Thyroid gland (tissue), 4 donors: ENCODE results near the gene HCN3. TPM values are rescaled to one million over a fixed set of nuclear protein-coding genes. Genes with fewer than 3 reads are reported as not detected.
A peak's percentile ranks its signal among the peaks of the same experiment; 100 is the strongest.

ENCODE experiments used
- DNase-seq, 2 donors: peaks; one replicate each; pipeline ENCODE4 v3.0.0-alpha.2; 2019
- H3K27ac ChIP-seq, 3 donors: fragments of 200-600 bp; sonication (generic); 1 replicate in 2 of 3; 2 replicates in 1 of 3; pipeline ENCODE4 v1.5.1; 2016 to 2019; ENCODE audit warnings: mild to moderate bottlenecking in 1 of 3, moderate library complexity in 1 of 3
- H3K27me3 ChIP-seq: fragments of 200-600 bp; sonication (generic); one replicate; pipeline ENCODE4 v1.5.1; 2019
- H3K36me3 ChIP-seq, 2 donors: fragments of 200-600 bp; sonication (generic); one replicate each; pipeline ENCODE4 v1.5.1; 2016 to 2019
- H3K4me1 ChIP-seq, 2 donors: fragments of 200-600 bp; sonication (generic); one replicate each; pipeline ENCODE4 v1.5.1; 2017 to 2019
- H3K4me3 ChIP-seq, 3 donors: fragments of 200-600 bp; sonication (generic); replicated peaks in 1 of 3; 1 replicate in 2 of 3; 2 replicates in 1 of 3; pipeline ENCODE4 v1.5.1; 2016; ENCODE audit warnings: mild to moderate bottlenecking in 1 of 3
- H3K9me3 ChIP-seq: fragments of 200-600 bp; sonication (generic); one replicate; pipeline ENCODE4 v1.5.1; 2017
- POLR2A ChIP-seq, 2 donors: fragments of 450-650 bp; IDR thresholded peaks; one replicate each; pipeline ENCODE4 v1.6.1; 2017; ENCODE audit warnings: antibody characterized with exemption in 2 of 2, mild to moderate bottlenecking in 2 of 2, moderate library complexity in 1 of 2
- WGBS, 2 donors: methylation state at CpG; one replicate each; pipeline ENCODE4 v1.1.5; 2017; 5-methylcytosine and 5-hydroxymethylcytosine counted together
- intact Hi-C: fragments of 100-400 bp; cut with DNase I; formaldehyde crosslinking; loops from one replicate; pipeline ENCODE4 v1.15.1; 2023
- total RNA-seq, 4 donors: library from RNA; depleted of rRNA; stranded (reverse); fragments of >200 nt; gene quantifications; one replicate each; pipeline ENCODE4 v1.2.3, GENCODE V29; 2016
- TF ChIP-seq, protein P1 (sequence below), 6 experiments: fragments of 200-600 bp in 3 of 6; fragments of 450-650 bp in 3 of 6; sonication (generic) in 3 of 6; IDR thresholded peaks; one replicate each; pipeline ENCODE4 v1.5.1; 2016 to 2019; ENCODE audit warnings: antibody characterized with exemption in 6 of 6, mild to moderate bottlenecking in 2 of 6, inconsistent platforms in 1 of 6, moderate library complexity in 1 of 6

Gene HCN3
- total RNA-seq, 4 donors from 2014 or later = 1.5 to 2.9 (median 2.2) TPM

DNA sequence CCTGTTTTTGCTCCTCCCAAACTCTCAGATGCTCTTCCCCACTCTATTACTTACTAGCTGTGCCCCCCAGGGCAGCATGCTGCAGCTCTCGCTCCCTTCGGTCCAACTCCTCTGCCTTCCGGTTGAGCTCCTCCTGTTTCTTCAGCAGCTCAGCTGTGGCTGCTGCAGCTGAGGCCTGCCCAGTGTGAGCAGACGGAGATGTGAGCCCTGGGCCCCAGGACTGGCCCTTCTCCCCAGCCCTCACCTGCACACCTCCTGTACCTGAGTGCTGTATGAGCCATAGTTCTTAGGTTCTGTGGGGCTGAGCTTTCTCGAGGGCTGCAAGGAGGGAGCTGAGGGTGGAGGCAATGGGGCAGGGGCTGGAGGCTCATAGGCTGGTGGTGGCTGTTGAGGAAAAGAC lies 17.0 kb upstream of the HCN3 start:
- 89 to 92% methylated on average over 5 of the region's 5 CpGs for WGBS, 2 donors
- no peak for DNase-seq
- TF ChIP-seq, protein P1, sequence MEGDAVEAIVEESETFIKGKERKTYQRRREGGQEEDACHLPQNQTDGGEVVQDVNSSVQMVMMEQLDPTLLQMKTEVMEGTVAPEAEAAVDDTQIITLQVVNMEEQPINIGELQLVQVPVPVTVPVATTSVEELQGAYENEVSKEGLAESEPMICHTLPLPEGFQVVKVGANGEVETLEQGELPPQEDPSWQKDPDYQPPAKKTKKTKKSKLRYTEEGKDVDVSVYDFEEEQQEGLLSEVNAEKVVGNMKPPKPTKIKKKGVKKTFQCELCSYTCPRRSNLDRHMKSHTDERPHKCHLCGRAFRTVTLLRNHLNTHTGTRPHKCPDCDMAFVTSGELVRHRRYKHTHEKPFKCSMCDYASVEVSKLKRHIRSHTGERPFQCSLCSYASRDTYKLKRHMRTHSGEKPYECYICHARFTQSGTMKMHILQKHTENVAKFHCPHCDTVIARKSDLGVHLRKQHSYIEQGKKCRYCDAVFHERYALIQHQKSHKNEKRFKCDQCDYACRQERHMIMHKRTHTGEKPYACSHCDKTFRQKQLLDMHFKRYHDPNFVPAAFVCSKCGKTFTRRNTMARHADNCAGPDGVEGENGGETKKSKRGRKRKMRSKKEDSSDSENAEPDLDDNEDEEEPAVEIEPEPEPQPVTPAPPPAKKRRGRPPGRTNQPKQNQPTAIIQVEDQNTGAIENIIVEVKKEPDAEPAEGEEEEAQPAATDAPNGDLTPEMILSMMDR (IDR thresholded peaks at IDR 0.05) = no peak
- TF ChIP-seq POLR2A (IDR thresholded peaks at IDR 0.05) = no peak
- Histone ChIP-seq H3K27me3 (no peaks in the 10 kb centered on the region), H3K4me3 (no peak overlapping the region), H3K36me3 (peaks cover 22 to 26% of the 10 kb centered on the region in 2 donors), H3K4me1 (peaks cover 12 to 19% of the 10 kb centered on the region in 2 donors), H3K9me3 (no peaks in the 10 kb centered on the region), H3K27ac (no peak overlapping the region)
- intact Hi-C loops = no loop called here

DNA sequence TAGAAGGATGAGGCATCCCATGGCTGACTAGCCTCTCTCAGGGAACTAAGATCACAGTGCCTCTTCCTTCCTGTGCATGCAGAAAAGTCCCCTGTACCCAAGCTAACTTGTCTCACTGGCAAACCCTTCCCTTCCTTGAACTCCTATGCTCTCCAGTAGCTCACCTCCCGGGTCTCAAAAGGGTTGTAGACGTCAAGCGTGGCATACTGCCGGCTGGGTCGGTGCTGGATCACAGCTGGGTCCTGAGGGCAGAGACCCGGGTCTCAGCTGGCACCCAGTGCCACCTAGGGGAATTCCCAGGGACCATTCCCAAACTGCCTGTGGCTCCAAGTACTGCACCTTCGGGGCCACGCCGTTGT lies 15.8 kb upstream of the HCN3 start:
- H3K27me3 ChIP-seq = no peaks in the 10 kb centered on the region
- 0% methylated on average over 7 to 9 of the region's 9 CpGs for WGBS, 2 donors
- TF ChIP-seq, protein P1 (IDR thresholded peaks at IDR 0.05) = peak in 1 of 6 experiments; percentile 19
- no peak for TF ChIP-seq POLR2A (IDR thresholded peaks at IDR 0.05)
- intact Hi-C loops = no loop called here
- H3K4me1 ChIP-seq = peaks cover 11 to 12% of the 10 kb centered on the region in 2 donors
- DNase-seq = peak in 1 of 2 donors; percentile 20
- H3K9me3 ChIP-seq = no peaks in the 10 kb centered on the region
- H3K36me3 ChIP-seq = peaks cover 30 to 38% of the 10 kb centered on the region in 2 donors
- peak overlapping the region; percentile 50 to 57 (median 53) for H3K4me3 ChIP-seq
- H3K27ac ChIP-seq = peak overlapping the region; percentile 12 to 80 (median 52)

DNA sequence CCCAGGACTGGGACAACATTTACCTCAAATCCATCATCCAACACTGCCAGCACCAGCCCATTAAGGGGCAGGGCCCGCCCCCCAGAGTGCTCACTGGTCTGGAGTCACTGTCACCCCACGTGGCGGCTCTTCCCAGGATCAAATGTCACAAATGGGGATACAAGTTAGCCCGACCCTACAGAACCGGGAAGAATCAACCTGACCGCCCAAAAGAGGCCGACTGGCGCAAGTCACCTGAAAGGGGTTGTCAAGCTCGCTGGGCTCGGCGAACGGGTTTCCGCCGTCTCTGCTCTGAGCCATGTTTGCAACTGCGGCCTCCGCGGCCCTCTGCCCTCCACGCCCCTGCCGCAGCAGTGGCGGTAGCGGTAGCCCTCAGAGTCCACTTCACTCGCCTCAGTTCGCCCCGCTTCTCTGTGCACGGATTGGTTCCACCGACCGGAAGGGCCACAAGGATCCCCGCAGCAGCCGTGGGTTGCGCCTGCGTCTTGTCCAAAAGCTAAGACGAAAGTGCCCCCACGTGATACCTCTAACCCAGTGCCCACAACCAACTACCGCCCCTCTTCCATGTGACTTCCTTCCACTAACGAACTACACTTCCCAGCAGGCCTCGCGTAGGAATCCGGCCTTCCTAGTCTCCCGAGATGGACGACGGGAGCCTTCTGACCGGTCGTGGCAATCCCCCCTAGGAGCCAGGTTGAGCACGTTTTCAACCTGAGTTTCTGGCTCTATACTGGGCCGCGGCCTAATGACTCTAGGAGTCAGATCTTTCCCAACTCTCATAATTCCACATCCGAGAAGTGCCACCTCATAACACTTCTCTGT lies 15.2 kb upstream of the HCN3 start, which contains the start of gene SCAMP3:
SCAMP3 (minus strand) TSS at position 509 of the 822 bp plus-strand sequence; CDS start at position 300, 209 bp downstream.
- WGBS, 2 donors = 0 to 1% methylated on average over 28 to 29 of the region's 47 CpGs
- H3K27me3 ChIP-seq = no peaks in the 10 kb centered on the region
- peaks cover 36 to 44% of the 10 kb centered on the region in 2 donors for H3K36me3 ChIP-seq

DNA sequence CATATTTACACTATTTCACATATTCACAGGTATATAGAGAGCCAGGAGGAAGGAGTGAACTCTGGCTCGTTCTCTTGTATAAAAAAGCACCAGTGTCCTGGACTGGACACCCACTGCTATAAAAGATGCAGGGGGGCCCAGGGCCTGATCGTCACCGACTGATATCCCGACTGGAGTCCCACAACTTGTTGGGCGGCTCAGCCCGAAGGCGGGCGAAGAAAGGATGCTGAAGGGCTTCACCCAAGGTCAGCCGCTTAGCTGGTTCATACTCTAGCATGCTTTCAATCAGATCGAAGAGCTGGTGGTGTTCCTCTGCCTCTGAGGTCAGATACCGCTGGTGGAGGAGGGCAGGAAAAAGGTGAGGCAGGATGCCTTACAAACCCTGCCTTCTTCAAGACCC lies 14.2 kb upstream of the HCN3 start:
- 89 to 92% methylated on average over 11 of the region's 11 CpGs for WGBS, 2 donors
- peaks cover 46 to 54% of the 10 kb centered on the region in 2 donors for H3K36me3 ChIP-seq
- intact Hi-C loops = no loop called here

More for the DNA sequence above, 15.2 kb upstream of the HCN3 start, which contains the start of gene SCAMP3:
- DNase-seq = peak; percentile 98
- Histone ChIP-seq H3K4me1 (peaks cover 11 to 12% of the 10 kb centered on the region in 2 donors), H3K27ac (peak within 1 kb of the TSS; percentile 56 to 80 (median 58)), H3K9me3 (no peaks in the 10 kb centered on the region), H3K4me3 (peak within 1 kb of the TSS; percentile 50 to 57 (median 53))
- TF ChIP-seq, protein P1 (IDR thresholded peaks at IDR 0.05) = peak in 1 of 6 experiments; percentile 4
- peak in 1 of 2 donors; percentile 77 for TF ChIP-seq POLR2A (IDR thresholded peaks at IDR 0.05)
- intact Hi-C loops = no loop called here

More for the DNA sequence above, 14.2 kb upstream of the HCN3 start:
- Histone ChIP-seq H3K4me1 (peaks cover 11 to 12% of the 10 kb centered on the region in 2 donors), H3K27me3 (no peaks in the 10 kb centered on the region), H3K27ac (no peak overlapping the region), H3K4me3 (no peak overlapping the region), H3K9me3 (no peaks in the 10 kb centered on the region)
- no peak for TF ChIP-seq POLR2A (IDR thresholded peaks at IDR 0.05)
- TF ChIP-seq, protein P1 (IDR thresholded peaks at IDR 0.05) = no peak
- DNase-seq = no peak
